Measurements from ENCODE around the gene CLEC16A.

Gene CLEC16A

GRCh38 chr16:11087691-11088073, 143.3 kb downstream of the CLEC16A start:
- no peak for DNase-seq

- no peak for DNase-seq
These were observed 143.8 kb downstream of the CLEC16A start for GRCh38 chr16:11088074-11088730.

- no peak for DNase-seq
These were observed 144.5 kb downstream of the CLEC16A start for GRCh38 chr16:11088831-11089230.

- no peak for DNase-seq
These were observed 145.2 kb downstream of the CLEC16A start for GRCh38 chr16:11089504-11090124.

GRCh38 chr16:11090232-11090631, 145.9 kb downstream of the CLEC16A start:
- DNase-seq, result no peak

GRCh38 chr16:11091021-11091785, 146.8 kb downstream of the CLEC16A start:
- no peak for DNase-seq

GRCh38 chr16:11092788-11093571, 148.6 kb downstream of the CLEC16A start:
- no peak for DNase-seq

- no peak for DNase-seq
These were observed 149.3 kb downstream of the CLEC16A start for GRCh38 chr16:11093572-11094074.

GRCh38 chr16:11094075-11094856, 149.9 kb downstream of the CLEC16A start:
- DNase-seq, result no peak

GRCh38 chr16:11094857-11095565, 150.6 kb downstream of the CLEC16A start:
- DNase-seq, result no peak

- no peak for DNase-seq
These were observed 151.6 kb downstream of the CLEC16A start for GRCh38 chr16:11095935-11096334.

- DNase-seq, result no peak
These were observed 152.9 kb downstream of the CLEC16A start for GRCh38 chr16:11097094-11097786.

GRCh38 chr16:11097787-11098167, 153.4 kb downstream of the CLEC16A start:
- DNase-seq, result no peak

- DNase-seq, result no peak
These were observed 154.4 kb downstream of the CLEC16A start for GRCh38 chr16:11098601-11099390.

- no peak for DNase-seq
These were observed 155.4 kb downstream of the CLEC16A start for GRCh38 chr16:11099672-11100205.

GRCh38 chr16:11100239-11100750, 155.9 kb downstream of the CLEC16A start:
- peak; percentile 14 for DNase-seq

- DNase-seq, result no peak
These were observed 156.9 kb downstream of the CLEC16A start for GRCh38 chr16:11101283-11101682.

GRCh38 chr16:11101695-11102522, 157.5 kb downstream of the CLEC16A start:
- DNase-seq, result peak; percentile 16

GRCh38 chr16:11102523-11102898, 158.1 kb downstream of the CLEC16A start:
- DNase-seq, result no peak

Data from NCI-H1694 (cell line).